PC-9 (cell line): ENCODE results near the gene POP4. TPM values are rescaled to one million over a fixed set of nuclear protein-coding genes. Genes with fewer than 3 reads are reported as not detected.

Experiments
- BruUV-seq: library from RNA; stranded (reverse); fragments of 400-500 nt; replicated peaks from 2 replicates; lab custom pipeline; 2021; lab: Mats Ljungman, UMichigan
- CTCF ChIA-PET: fragments of 300-600 bp; sonication (Branson Sonifier 250); formaldehyde crosslinking; loops from one replicate; lab custom pipeline; 2022; ENCODE audit warnings: antibody characterized with exemption; lab: Charles Lee
- POLR2A ChIA-PET: fragments of 300-600 bp; sonication (Branson Sonifier 250); formaldehyde crosslinking; loops from one replicate; lab custom pipeline; 2022; ENCODE audit warnings: antibody characterized with exemption; ENCODE audit not compliant: unreplicated experiment; lab: Charles Lee
- DNase-seq, 2 experiments: peaks; one replicate each; pipeline versions ENCODE4 v3.0.0 to v3.0.0-alpha.2; 2015 to 2022; ENCODE audit warnings: mixed read lengths in 1 of 2
- H2AFZ ChIP-seq: fragments of 200-600 bp; sonication (generic); 2 replicates; pipeline ENCODE4 v1.8.1; 2017; ENCODE audit warnings: antibody characterized with exemption
- H3F3A ChIP-seq: fragments of 200-600 bp; sonication (generic); 2 replicates; pipeline ENCODE4 v1.8.1; 2017; ENCODE audit warnings: antibody characterized with exemption, mild to moderate bottlenecking, low read depth; ENCODE audit not compliant: insufficient read depth
- H3K27ac ChIP-seq: fragments of 200-600 bp; sonication (generic); 2 replicates; pipeline ENCODE4 v1.6.1; 2016; ENCODE audit warnings: mixed run types
- H3K27me3 ChIP-seq: fragments of 200-600 bp; sonication (generic); 2 replicates; pipeline ENCODE4 v1.6.1; 2016; ENCODE audit warnings: low read depth, mixed run types; ENCODE audit not compliant: insufficient read depth
- H3K36me3 ChIP-seq: fragments of 200-600 bp; sonication (generic); 2 replicates; pipeline ENCODE4 v1.6.1; 2016; ENCODE audit warnings: low read depth, mixed run types
- H3K4me1 ChIP-seq: fragments of 200-600 bp; sonication (generic); replicated peaks from 2 replicates; pipeline ENCODE4 v1.6.1; 2016; ENCODE audit warnings: mixed run types; ENCODE audit not compliant: insufficient read depth
- H3K4me2 ChIP-seq: fragments of 200-600 bp; sonication (generic); 2 replicates; pipeline ENCODE4 v1.6.1; 2017; ENCODE audit warnings: mixed run types
- H3K4me3 ChIP-seq: fragments of 200-600 bp; sonication (generic); 2 replicates; pipeline ENCODE4 v1.6.1; 2016; ENCODE audit warnings: mixed run types
- H3K79me2 ChIP-seq: fragments of 200-600 bp; sonication (generic); 2 replicates; pipeline ENCODE4 v1.6.1; 2017; ENCODE audit warnings: low read depth, mixed run types
- H3K9me2 ChIP-seq: fragments of 200-600 bp; sonication (generic); 2 replicates; pipeline ENCODE4 v1.8.1; 2017; ENCODE audit warnings: mild to moderate bottlenecking; ENCODE audit not compliant: insufficient read depth
- H3K9me3 ChIP-seq: fragments of 200-600 bp; sonication (generic); 2 replicates; pipeline ENCODE4 v1.8.1; 2016; ENCODE audit warnings: low read depth; ENCODE audit not compliant: insufficient read depth
- H4K20me1 ChIP-seq: fragments of 200-600 bp; sonication (generic); 2 replicates; pipeline ENCODE4 v1.8.1; 2017; ENCODE audit not compliant: insufficient read depth
- EZH2 ChIP-seq: fragments of 200-600 bp; sonication (generic); IDR thresholded peaks from 2 replicates; pipeline ENCODE4 v1.8.0; 2017; ENCODE audit warnings: antibody characterized with exemption, low read depth
- intact Hi-C: fragments of 100-400 bp; cut with micrococcal nuclease; formaldehyde crosslinking; loops from one replicate; pipeline ENCODE4 v1.10.0; 2022; ENCODE audit not compliant: unreplicated experiment
- total RNA-seq: library from RNA; stranded (reverse); gene quantifications from 2 replicates; pipeline ENCODE4 v1.2.3, GENCODE V29; 2021
- TF ChIP-seq, protein P1 (sequence below): fragments of 200-600 bp; sonication (generic); conservative IDR thresholded peaks from 2 replicates; pipeline ENCODE4 v1.6.1; 2017; ENCODE audit warnings: mixed run types, antibody characterized with exemption, mild to moderate bottlenecking, moderate library complexity

Gene POP4
- total RNA-seq, 1 experiment from 2014 or later, result 66.6 TPM

DNA sequence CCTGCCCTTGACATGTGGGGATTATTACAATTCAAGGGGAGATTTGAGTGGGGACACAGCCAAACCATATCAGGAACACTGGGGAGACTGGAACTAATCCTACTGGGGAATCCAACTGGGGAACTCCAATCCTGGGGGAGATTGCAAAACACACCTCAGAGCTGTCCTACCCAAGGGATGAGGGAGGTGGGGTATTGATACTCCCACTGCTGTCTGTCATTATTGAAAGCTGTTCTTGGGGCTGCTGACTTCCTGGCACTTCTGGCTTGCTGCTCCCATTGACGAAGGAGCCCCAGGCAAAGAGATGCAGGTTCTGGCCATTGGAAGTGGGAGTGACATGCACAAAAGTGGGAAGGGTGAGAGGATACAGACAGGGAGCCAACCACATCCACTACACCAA, 24.7 kb upstream of the POP4 start:
- no peaks in the 10 kb centered on the region for H4K20me1 ChIP-seq
- H3K27ac ChIP-seq, result no peak overlapping the region
- no peak for DNase-seq
- H2AFZ ChIP-seq, result no peak overlapping the region
- H3K27me3 ChIP-seq, result peaks cover 77% of the 10 kb centered on the region
- ChIA-PET CTCF (interaction anchor here (0.6 kb wide), 1 partner anchor 238 kb away, joined by 4 read pairs; no protein-coding TSS in a partner anchor), POLR2A (no interaction called here)
- no peak overlapping the region for H3K4me2 ChIP-seq
- no peaks in the 10 kb centered on the region for H3F3A ChIP-seq
- no peaks in the 10 kb centered on the region for H3K36me3 ChIP-seq
- H3K79me2 ChIP-seq, result no peaks in the 10 kb centered on the region
- H3K9me2 ChIP-seq, result no peaks in the 10 kb centered on the region
- no TSS peak for BruUV-seq
- intact Hi-C loops, result no loop called here
- no peak for TF ChIP-seq EZH2
- TF ChIP-seq, protein P1, sequence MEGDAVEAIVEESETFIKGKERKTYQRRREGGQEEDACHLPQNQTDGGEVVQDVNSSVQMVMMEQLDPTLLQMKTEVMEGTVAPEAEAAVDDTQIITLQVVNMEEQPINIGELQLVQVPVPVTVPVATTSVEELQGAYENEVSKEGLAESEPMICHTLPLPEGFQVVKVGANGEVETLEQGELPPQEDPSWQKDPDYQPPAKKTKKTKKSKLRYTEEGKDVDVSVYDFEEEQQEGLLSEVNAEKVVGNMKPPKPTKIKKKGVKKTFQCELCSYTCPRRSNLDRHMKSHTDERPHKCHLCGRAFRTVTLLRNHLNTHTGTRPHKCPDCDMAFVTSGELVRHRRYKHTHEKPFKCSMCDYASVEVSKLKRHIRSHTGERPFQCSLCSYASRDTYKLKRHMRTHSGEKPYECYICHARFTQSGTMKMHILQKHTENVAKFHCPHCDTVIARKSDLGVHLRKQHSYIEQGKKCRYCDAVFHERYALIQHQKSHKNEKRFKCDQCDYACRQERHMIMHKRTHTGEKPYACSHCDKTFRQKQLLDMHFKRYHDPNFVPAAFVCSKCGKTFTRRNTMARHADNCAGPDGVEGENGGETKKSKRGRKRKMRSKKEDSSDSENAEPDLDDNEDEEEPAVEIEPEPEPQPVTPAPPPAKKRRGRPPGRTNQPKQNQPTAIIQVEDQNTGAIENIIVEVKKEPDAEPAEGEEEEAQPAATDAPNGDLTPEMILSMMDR, result no peak
- no peaks in the 10 kb centered on the region for H3K4me1 ChIP-seq
- no peak overlapping the region for H3K4me3 ChIP-seq
- H3K9me3 ChIP-seq, result no peaks in the 10 kb centered on the region

GRCh38 chr19:29583196-29583999, 22.7 kb upstream of the POP4 start:
- Histone ChIP-seq H3K4me3 (no peak overlapping the region), H3F3A (no peaks in the 10 kb centered on the region), H3K27me3 (peaks cover 77% of the 10 kb centered on the region), H3K9me3 (no peaks in the 10 kb centered on the region), H3K9me2 (no peaks in the 10 kb centered on the region), H3K36me3 (no peaks in the 10 kb centered on the region), H3K4me1 (no peaks in the 10 kb centered on the region), H3K79me2 (no peaks in the 10 kb centered on the region), H3K4me2 (no peak overlapping the region), H3K27ac (no peak overlapping the region), H2AFZ (no peak overlapping the region), H4K20me1 (no peaks in the 10 kb centered on the region)
- POLR2A ChIA-PET, result no interaction called here
- no TSS peak for BruUV-seq
- no peak for DNase-seq
- TF ChIP-seq EZH2, result no peak
- TF ChIP-seq, protein P1, result no peak
- CTCF ChIA-PET, result no interaction called here
- intact Hi-C loops, result no loop called here

DNA sequence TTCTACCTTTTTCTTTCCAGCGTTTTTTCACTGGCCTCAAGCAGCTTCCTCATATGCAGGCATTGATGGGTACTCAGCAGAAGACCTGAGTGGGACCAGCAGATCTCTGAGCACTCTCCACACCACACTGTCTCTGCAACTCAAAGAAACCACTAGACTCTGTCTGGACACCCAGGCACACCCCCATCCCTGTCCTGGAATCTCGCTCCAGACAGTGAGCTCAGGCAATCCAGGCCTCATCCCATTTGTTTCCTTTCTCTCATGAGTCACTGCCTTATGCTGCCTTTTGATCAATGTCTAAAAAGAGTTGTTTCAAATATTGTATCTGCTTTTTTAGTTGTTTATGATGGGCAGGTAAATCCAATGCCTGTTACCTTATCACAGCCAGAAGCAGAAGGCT, 19.7 kb upstream of the POP4 start:
- no peaks in the 10 kb centered on the region for H3K4me1 ChIP-seq
- POLR2A ChIA-PET, result interaction anchor here (0.9 kb wide), 1 partner anchor 192 kb away, joined by 3 read pairs; no protein-coding TSS in a partner anchor
- BruUV-seq, result no TSS peak

More for the DNA sequence above, 19.7 kb upstream of the POP4 start:
- Histone ChIP-seq H3K27me3 (peaks cover 80% of the 10 kb centered on the region), H3K27ac (no peak overlapping the region), H3K4me2 (no peak overlapping the region), H3K9me3 (no peaks in the 10 kb centered on the region), H3K9me2 (no peaks in the 10 kb centered on the region), H3K36me3 (no peaks in the 10 kb centered on the region), H4K20me1 (no peaks in the 10 kb centered on the region), H3K79me2 (no peaks in the 10 kb centered on the region), H2AFZ (no peak overlapping the region), H3K4me3 (no peak overlapping the region), H3F3A (no peaks in the 10 kb centered on the region)
- CTCF ChIA-PET, result no interaction called here
- no peak for DNase-seq
- TF ChIP-seq EZH2, result no peak
- TF ChIP-seq, protein P1, result no peak
- intact Hi-C loops, result no loop called here
